Measurements from ENCODE around the gene PERCC1.
"Not testable (repeated sequence)": the region's sequence is repeated elsewhere in the genome, so short reads cannot be mapped to it uniquely, and the experiment has no call there.

The PERCC1 gene

DNA sequence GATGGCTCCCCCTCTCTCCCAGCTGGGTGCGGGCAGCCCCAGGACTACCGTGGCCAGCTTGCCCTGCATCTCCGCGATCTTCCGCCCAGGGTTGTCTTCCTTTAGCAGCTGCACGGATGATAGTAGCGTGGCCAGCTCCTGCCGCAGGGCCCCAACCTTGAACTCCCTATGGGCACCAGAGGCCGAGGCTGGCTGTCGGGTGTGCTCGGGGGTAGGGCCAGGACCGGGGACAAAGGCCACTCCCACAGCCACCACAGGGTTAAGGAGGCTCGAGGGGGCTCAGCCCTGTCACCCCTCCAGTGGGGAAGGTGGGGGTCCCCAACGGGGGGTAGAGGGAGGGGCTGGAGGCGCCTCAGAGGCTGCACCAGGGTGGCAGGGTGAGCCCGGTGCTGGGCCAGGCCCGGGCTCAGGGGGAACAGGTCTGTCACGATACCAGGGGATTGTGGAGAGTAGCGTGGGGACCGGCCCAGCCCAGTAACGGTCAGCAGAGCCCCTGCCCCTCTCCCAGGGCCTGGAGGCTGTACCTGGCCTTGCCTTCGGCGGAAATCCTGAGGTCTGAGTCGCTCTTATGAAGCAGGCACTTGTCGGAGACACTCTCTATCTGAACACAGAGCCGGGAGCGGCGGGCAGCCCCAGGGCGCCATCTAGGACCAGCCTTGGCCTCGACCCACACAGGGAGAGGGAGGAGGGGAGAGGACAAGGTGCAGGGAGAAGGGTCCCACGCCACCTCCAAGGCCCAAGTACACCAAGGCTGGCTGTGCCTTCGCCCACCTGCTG, 5.2 kb downstream of the PERCC1 start:
- DNase-seq, result no peak

DNA sequence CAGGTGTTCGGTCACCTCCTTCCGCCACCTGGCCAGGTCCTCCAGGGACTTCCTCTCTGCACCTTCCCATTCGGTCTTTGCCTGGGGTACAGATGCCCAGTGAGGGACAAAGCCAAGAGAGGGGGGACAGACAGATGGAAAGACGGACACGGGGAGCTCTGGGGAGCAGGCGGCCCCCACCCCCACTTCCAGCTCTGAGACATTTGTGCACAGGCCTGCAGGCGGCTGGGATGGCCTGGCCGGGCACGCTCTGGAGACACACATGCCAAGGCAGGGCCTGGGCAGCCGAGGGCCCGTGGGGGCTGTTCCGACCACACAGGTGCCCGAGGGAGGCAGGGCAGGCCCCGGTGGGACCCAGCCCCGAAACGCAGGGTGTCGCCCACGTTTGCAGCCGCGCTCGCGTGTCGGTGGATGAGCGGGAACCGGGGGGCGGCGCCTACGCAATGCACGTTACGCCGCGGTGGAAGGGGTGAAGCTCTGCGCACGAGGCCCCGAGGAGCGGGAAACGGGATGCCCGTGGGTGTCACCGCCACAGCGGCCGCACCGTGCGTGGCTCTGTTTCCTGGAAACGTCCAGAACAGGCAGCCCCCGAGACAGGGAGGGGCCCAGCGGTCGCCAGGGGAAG, 6.0 kb downstream of the PERCC1 start:
- DNase-seq, result no peak

DNA sequence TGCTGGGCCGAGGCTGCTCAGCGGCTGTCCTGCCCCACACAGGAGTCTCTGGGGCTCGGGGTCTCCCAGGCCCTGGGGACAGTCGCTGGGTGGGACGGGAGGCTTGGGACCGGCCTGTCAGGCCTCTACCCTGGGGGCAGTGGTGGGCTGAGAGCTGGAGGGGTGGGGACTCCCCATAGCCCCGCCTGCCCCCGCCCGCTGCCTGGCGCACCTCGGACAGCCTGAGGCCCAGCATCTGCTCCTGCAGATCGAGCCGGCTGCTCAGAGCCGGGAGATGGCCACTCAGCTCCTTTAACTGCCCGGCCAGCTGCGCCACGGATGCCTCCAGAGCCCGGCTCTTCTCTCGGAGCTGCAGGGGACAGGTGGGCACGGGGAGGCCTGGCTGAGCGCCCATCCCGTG, 6.7 kb downstream of the PERCC1 start:
- DNase-seq, result no peak

DNA sequence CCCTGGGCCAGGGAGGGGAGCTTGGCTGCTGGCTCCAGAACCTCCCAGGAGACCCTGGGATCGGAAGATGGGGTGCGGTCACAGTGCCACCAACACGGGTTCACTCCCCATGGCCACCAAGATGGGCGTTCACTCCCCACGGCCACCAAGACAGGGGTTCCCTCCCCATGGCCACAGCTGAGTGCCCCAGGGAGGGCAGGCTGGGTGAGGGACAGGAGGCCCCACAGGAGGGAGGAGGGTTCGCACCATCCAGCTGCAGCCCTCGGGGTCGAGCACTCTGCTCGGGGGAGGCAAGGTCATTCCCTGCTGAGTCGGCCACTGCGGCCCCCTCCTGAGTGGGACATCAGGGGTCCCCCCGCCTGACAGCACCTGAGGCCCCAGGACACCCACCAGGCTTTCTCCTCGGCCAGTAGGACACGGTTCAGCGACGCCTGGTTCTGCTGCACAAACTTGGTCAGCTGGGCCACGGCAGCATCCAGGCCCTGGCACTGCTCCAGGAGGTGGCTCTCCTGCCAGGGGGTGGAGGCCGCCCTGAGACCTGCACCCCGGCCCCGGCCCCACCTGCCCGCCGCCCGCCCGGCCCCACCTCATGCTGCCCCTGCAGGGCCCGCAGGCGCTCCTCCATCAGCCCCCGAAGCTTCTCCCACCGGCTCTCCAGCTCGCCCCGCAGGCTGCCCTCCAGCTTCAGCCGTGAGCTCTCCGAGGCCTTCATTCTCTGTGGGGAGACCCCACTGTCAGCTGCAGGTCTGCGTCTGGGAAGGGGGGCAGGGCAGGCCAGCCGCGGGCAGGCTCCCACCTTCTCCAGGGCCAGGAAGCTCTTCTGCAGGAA, 7.6 kb downstream of the PERCC1 start:
- DNase-seq, result no peak

GRCh38 chr16:1439058-1439698, 8.3 kb downstream of the PERCC1 start:
- DNase-seq, result no peak

DNA sequence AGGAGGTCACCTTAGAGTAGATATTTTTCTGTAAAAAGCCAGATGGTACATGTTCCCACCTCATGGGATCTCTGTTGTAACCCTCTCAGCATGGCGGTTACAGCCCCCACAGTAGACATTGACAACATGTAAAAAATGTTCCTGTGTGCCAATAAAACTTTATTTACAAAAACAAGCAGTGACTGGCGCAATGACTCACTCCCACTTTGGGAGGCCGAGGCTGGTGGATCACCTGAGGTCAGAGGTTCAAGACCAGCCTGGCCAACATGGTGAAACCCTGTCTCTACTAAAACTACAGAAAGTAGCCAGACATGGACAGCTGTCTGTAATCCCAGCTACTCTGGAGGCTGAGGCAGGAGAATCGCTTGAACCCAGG, 8.8 kb downstream of the PERCC1 start:
- not testable (repeated sequence) for DNase-seq

DNA sequence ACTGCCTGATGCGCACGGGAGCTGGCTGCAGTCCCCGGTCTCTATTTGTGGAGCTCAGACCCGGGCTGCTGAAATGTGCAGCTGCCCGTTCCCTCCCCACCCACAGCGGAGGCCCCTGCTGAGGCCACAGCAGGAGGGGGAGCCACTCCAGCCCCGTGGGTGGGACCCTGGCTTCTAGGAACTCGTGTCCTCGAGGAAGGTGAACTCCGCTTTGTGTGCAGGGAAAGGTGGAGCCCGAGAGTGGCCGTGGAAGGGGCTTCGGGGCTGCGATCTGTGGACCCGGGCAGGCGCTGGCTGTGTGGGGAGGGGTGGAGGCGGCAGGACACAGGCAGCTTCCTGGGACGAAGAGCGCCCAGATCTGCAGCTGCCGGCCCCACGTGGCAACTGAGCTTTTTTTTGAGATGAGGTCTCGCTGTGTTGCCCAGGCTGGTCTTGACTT, 10.5 kb downstream of the PERCC1 start:
- no peak for DNase-seq

DNA sequence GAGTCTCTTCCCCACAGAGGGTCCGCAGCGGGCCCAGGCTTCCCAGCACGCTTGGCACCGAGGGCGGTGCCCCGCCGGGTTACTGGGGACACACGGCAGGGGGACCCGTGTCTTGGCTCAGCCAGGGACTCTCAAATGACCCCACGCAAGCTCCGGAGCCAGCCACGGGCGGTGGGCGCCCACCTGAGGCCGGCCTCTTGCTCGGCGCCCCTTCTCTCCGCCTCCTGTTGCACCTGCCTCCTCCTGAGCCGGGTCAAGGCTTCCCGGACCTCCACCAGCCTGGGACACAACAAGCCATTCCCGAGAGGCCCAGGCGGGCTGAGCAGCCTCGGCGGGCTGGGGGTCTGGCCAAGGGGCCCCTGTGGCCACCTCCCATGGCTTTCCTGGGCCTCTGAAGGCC, 11.8 kb downstream of the PERCC1 start:
- no peak for DNase-seq

DNA sequence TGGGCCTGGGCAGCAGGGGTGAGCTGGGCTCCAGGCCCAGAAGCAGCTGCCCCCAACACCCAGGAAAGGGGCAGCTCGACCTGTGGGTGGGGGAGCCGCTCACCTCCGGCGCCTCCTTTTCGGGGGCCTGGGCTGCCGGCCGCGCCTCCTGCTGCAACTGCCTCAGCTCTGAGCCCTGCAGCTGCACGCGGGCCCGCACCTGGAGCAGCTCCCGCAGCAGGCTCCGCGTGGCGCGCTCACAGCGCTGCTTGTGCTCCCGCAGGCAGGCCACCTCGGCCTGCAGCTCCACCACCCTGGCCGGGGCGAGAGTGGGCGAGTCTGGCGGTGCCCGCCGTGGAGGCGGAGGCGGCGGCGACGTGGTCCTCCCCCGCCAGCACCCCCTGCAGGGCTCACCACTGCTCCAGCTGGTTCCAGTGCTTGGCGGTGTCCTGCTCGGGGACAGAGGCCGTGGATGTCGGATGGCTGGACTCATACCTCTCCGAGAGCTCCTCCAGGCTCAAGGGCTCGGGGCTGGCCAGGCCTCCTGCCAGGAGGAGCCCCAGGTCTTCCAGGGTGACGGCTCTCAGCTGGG, 12.6 kb downstream of the PERCC1 start:
- no peak for DNase-seq

DNA sequence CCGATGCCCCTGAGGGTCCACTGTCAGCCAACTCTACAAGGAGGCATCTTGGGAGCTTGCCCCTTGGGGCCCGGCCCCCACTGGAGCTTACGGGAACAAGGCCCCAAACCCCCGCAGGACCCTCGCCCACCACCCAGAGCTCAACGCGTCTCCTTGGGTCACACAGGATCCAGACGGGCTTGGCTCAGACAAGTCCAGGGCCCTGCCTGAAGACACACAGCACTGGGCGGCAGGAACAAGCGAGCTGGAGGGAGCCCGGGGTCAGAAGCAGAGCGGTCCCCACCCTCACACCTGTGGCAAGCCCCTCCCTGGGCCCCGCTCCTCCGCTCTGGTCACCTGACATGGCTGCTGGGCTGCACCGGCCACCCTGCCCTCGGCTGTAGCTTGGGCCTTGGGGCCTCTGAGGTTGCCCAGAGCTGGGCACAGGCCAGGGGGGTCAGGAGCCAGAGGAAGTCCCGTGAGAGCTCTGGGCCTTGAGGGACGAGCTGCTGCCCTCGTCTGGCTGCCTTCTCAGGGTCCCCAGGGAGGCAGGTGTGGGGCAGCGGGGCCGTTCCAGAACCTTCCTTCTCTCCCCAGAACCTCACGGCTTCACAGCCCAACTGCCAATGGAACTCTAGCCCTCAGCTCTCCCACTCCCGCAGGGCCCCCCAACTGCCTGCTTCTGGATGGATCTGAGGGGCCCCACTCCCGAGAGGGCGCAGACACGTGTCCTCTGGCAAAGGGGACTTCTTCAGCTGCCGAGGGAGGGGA, 13.3 kb downstream of the PERCC1 start, which contains the start of gene CCDC154:
Gene CCDC154 (minus strand): TSS at position 577 of the 750 bp plus-strand sequence. CDS start 234 bp downstream, at position 343.
- DNase-seq, result no peak

DNA sequence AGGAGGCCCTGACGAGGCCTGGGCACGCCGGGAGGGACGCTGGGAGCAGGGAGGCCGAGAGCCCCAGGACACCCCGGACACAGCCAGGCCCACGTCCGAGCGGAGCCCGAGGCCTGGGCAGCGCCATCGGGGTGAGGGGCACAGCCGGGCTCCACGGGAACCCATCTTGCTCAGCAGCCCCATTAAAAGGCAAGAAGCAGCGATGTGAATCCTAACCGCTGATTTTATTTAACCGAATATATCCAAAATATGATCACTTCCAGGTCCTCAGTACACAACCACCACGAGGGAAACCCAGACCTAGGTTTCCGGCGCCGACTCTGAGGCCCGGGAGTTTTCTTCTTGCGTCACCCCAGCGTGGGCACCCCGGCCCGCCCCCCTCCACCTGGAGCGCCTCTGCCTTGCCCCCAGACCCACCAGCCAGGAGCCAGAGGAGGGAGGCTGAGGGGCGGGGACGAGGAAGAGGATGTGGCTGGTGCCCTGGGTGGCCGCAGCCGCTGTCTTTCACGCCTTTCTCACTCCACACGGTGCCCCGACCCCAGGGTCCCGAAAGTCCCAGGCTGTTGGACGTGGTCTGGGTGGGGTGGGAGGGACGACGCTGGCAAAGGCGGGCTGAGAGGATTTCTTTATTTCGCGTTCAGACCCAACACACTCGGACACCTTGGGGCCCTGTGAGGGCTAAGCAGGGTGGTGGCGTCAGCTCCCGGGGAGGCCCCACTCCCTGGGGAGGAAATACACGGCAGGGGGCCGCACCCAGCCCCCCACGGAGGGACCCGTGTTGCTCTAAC, 14.0 kb downstream of the PERCC1 start:
- no peak for DNase-seq

DNA sequence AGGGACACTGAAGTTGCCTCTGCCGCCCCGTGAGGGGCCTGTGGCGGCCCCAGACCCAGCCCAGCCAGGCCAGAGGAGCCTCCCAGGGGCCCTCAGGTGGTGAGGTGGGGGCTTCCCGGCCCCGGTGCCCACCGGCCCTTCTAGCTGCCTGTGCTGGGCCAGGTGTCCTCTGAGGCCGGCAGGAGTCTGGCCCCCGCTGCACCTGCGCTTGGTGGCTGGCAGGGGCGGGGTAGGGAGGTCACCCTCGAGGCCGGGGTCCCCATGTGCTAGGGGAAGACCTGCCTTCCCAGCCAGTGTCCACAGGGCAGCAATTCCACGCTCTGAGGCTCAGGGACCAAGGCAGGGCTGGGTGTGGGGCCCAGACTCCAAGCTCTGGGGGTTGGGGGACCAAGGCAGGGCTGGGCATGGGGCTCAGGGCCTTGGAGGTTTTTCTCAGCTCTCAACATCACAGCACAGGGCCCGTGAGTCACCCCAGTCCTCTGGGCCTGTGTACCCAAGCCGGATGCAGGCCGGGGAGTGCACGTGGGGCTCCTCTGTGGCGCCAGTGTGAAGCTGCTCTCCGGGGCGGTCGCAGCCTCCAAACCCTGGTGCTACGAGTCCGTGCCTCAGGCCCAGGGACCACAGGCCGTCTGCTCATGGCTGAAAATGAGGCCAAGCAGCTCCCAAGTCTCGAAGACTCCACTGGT, 14.8 kb downstream of the PERCC1 start:
- DNase-seq, result no peak

DNA sequence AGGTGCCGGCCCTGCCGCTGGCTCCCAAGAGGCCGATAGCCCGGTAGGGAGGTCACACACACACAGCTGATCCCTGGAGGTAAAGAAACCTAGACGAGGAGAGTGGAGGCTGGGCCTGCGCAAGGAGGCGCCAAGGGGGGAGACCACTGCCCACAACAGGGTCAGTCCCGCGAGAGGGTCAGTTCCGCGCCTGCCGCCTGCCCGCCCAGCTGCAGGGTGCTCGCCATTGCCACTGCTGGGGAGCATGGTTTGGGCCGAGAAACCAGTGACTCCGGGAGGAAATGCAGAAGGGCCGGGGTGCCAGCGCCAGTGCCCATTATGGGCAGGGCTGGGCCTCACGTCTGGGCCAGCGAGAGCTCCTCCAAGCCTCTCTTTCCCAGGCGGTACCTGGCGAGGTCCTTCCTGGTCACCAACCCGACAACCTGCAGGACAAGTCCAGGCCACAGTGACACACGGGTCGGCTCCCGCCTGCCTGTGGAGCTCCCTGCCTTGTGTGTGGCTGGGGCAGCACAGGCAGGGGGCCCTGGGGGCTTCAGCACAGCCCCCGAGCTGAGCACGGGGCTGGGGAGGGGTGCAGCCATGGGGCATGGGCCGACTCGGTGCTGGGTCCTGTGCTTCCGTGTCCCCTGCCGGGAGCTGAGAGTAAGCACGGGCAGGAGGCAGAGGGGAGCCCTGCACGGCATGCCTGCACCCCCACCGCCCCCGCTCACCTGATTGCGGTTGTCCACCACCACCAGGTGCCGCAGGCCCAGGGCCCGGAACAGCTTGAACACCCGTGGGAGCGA, 15.6 kb downstream of the PERCC1 start:
- DNase-seq, result no peak

DNA sequence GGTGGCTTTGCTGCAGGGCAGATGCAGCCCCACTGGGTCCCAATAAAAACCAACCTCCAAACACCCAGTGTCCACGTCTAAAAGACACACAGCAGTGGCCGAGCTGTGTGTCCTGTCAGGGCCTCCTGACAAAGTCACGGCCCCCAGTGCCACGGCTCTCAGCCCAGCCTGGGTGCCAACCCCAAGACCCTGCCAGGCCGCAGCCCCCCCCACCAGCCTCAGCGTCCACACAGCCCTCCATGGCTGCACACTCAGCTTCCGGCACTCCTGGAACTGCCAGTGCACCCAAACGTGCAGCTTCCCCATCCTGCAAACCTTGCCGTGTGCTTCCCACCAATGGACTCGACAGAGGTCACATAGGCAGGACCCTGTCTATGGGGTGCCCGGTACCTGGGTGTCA, 17.1 kb downstream of the PERCC1 start:
- DNase-seq, result no peak

- no peak for DNase-seq
Measured at GRCh38 chr16:1448536-1449116, 17.7 kb downstream of the PERCC1 start.

- no peak for DNase-seq
Measured at GRCh38 chr16:1449201-1449788, 18.4 kb downstream of the PERCC1 start.

DNA sequence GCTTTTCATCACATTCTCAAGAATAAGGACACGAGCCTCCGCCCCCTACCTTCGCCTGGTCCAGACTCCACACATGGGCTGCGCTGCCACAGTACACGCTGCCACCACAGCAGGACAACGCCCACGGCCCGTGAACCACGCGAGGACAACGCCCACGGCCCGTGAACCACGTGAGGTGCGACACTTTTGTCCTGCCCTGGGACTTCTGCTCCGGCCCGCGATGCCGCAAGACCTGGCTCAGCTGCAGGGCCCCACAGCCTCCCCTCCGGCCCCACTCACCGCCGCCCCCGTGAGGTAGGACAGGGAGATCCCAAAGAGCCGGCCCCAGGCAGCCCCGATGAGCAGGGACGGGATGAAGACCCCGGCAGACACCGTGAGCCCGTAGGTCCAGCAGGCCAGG, 19.3 kb downstream of the PERCC1 start:
- DNase-seq, result no peak

- DNase-seq, result no peak
Measured at GRCh38 chr16:1450841-1451240, 20.0 kb downstream of the PERCC1 start.

All from CD4-positive, alpha-beta T cell treated with Interleukin-17A for 4 hours (primary cell).